Measurements from ENCODE around the gene RAD17.
"Not testable (repeated sequence)": the region's sequence is repeated elsewhere in the genome, so short reads cannot be mapped to it uniquely, and the experiment has no call there.

RAD17 gene

GRCh38 chr5:69415584-69415958 lies 46.0 kb downstream of the RAD17 start:
- peak overlapping the region; percentile 77 for H3K4me3 ChIP-seq (ENCODE audit: low read length)
- peak overlapping the region; percentile 49 for H3K9ac ChIP-seq (ENCODE audit: low read length)
- H3K36me3 ChIP-seq (ENCODE audit: control insufficient read depth, insufficient read depth, low read length), result peaks cover 9% of the 10 kb centered on the region
- H3K4me1 ChIP-seq (ENCODE audit: control insufficient read depth, insufficient read depth, low read length), result no peaks in the 10 kb centered on the region
- H3K27ac ChIP-seq (ENCODE audit: low read depth, low read length), result no peak overlapping the region
- no peaks in the 10 kb centered on the region for H3K27me3 ChIP-seq (ENCODE audit: control insufficient read depth, insufficient read depth, low read length)

- H3K27me3 ChIP-seq (ENCODE audit: control insufficient read depth, insufficient read depth, low read length), result no peaks in the 10 kb centered on the region
- peak overlapping the region; percentile 17 for H3K4me3 ChIP-seq (ENCODE audit: low read length)
- no peaks in the 10 kb centered on the region for H3K4me1 ChIP-seq (ENCODE audit: control insufficient read depth, insufficient read depth, low read length)
- peaks cover 9% of the 10 kb centered on the region for H3K36me3 ChIP-seq (ENCODE audit: control insufficient read depth, insufficient read depth, low read length)
- no peak overlapping the region for H3K9ac ChIP-seq (ENCODE audit: low read length)
- H3K27ac ChIP-seq (ENCODE audit: low read depth, low read length), result no peak overlapping the region
These were observed 46.6 kb downstream of the RAD17 start for GRCh38 chr5:69416180-69416579.

GRCh38 chr5:69416699-69417098 lies 47.1 kb downstream of the RAD17 start:
- no peak overlapping the region for H3K27ac ChIP-seq (ENCODE audit: low read depth, low read length)
- H3K9ac ChIP-seq (ENCODE audit: low read length), result no peak overlapping the region
- no peak overlapping the region for H3K4me3 ChIP-seq (ENCODE audit: low read length)

GRCh38 chr5:69418554-69418953 lies 48.9 kb downstream of the RAD17 start:
- H3K36me3 ChIP-seq (ENCODE audit: control insufficient read depth, insufficient read depth, low read length), result peaks cover 5% of the 10 kb centered on the region
- H3K4me3 ChIP-seq (ENCODE audit: low read length), result no peak overlapping the region
- H3K9ac ChIP-seq (ENCODE audit: low read length), result no peak overlapping the region
- no peak overlapping the region for H3K27ac ChIP-seq (ENCODE audit: low read depth, low read length)
- no peaks in the 10 kb centered on the region for H3K4me1 ChIP-seq (ENCODE audit: control insufficient read depth, insufficient read depth, low read length)
- no peaks in the 10 kb centered on the region for H3K27me3 ChIP-seq (ENCODE audit: control insufficient read depth, insufficient read depth, low read length)

More at GRCh38 chr5:69416699-69417098, 47.1 kb downstream of the RAD17 start:
- Histone ChIP-seq H3K27me3 (ENCODE audit: control insufficient read depth, insufficient read depth, low read length) (no peaks in the 10 kb centered on the region), H3K4me1 (ENCODE audit: control insufficient read depth, insufficient read depth, low read length) (no peaks in the 10 kb centered on the region), H3K36me3 (ENCODE audit: control insufficient read depth, insufficient read depth, low read length) (peaks cover 5% of the 10 kb centered on the region)

- peaks cover 2% of the 10 kb centered on the region for H3K36me3 ChIP-seq (ENCODE audit: control insufficient read depth, insufficient read depth, low read length)
- H3K9ac ChIP-seq (ENCODE audit: low read length), result no peak overlapping the region
- H3K4me3 ChIP-seq (ENCODE audit: low read length), result no peak overlapping the region
- no peaks in the 10 kb centered on the region for H3K4me1 ChIP-seq (ENCODE audit: control insufficient read depth, insufficient read depth, low read length)
- no peaks in the 10 kb centered on the region for H3K27me3 ChIP-seq (ENCODE audit: control insufficient read depth, insufficient read depth, low read length)
- H3K27ac ChIP-seq (ENCODE audit: low read depth, low read length), result no peak overlapping the region
These were observed 62.0 kb downstream of the RAD17 start for GRCh38 chr5:69431424-69432303.

- Histone ChIP-seq H3K4me1 (ENCODE audit: control insufficient read depth, insufficient read depth, low read length) (no peaks in the 10 kb centered on the region), H3K36me3 (ENCODE audit: control insufficient read depth, insufficient read depth, low read length) (peaks cover 2% of the 10 kb centered on the region), H3K4me3 (ENCODE audit: low read length) (no peak overlapping the region), H3K27ac (ENCODE audit: low read depth, low read length) (no peak overlapping the region), H3K27me3 (ENCODE audit: control insufficient read depth, insufficient read depth, low read length) (no peaks in the 10 kb centered on the region), H3K9ac (ENCODE audit: low read length) (no peak overlapping the region)
These were observed 63.0 kb downstream of the RAD17 start for GRCh38 chr5:69432412-69433206.

- H3K36me3 ChIP-seq (ENCODE audit: control insufficient read depth, insufficient read depth, low read length); H3K4me3 ChIP-seq (ENCODE audit: low read length): not testable (repeated sequence)
These were observed 65.8 kb downstream of the RAD17 start for GRCh38 chr5:69435276-69435884.

GRCh38 chr5:69444127-69444754 lies 74.6 kb downstream of the RAD17 start:
- H3K9ac ChIP-seq (ENCODE audit: low read length), result no peak overlapping the region
- no peak overlapping the region for H3K4me3 ChIP-seq (ENCODE audit: low read length)
- no peak overlapping the region for H3K27ac ChIP-seq (ENCODE audit: low read depth, low read length)
- H3K36me3 ChIP-seq (ENCODE audit: control insufficient read depth, insufficient read depth, low read length), result no peaks in the 10 kb centered on the region
- no peaks in the 10 kb centered on the region for H3K27me3 ChIP-seq (ENCODE audit: control insufficient read depth, insufficient read depth, low read length)
- no peaks in the 10 kb centered on the region for H3K4me1 ChIP-seq (ENCODE audit: control insufficient read depth, insufficient read depth, low read length)

More at GRCh38 chr5:69435276-69435884, 65.8 kb downstream of the RAD17 start:
- H3K9ac ChIP-seq (ENCODE audit: low read length); H3K27me3 ChIP-seq (ENCODE audit: control insufficient read depth, insufficient read depth, low read length); H3K4me1 ChIP-seq (ENCODE audit: control insufficient read depth, insufficient read depth, low read length); H3K27ac ChIP-seq (ENCODE audit: low read depth, low read length): not testable (repeated sequence)

GRCh38 chr5:69449511-69449910 lies 79.9 kb downstream of the RAD17 start:
- Histone ChIP-seq H3K27me3 (ENCODE audit: control insufficient read depth, insufficient read depth, low read length) (no peaks in the 10 kb centered on the region), H3K36me3 (ENCODE audit: control insufficient read depth, insufficient read depth, low read length) (no peaks in the 10 kb centered on the region), H3K9ac (ENCODE audit: low read length) (no peak overlapping the region), H3K4me1 (ENCODE audit: control insufficient read depth, insufficient read depth, low read length) (no peaks in the 10 kb centered on the region), H3K27ac (ENCODE audit: low read depth, low read length) (no peak overlapping the region), H3K4me3 (ENCODE audit: low read length) (no peak overlapping the region)

GRCh38 chr5:69450116-69450515 lies 80.5 kb downstream of the RAD17 start:
- Histone ChIP-seq H3K27ac (ENCODE audit: low read depth, low read length) (no peak overlapping the region), H3K4me3 (ENCODE audit: low read length) (no peak overlapping the region), H3K27me3 (ENCODE audit: control insufficient read depth, insufficient read depth, low read length) (no peaks in the 10 kb centered on the region), H3K4me1 (ENCODE audit: control insufficient read depth, insufficient read depth, low read length) (no peaks in the 10 kb centered on the region), H3K36me3 (ENCODE audit: control insufficient read depth, insufficient read depth, low read length) (no peaks in the 10 kb centered on the region), H3K9ac (ENCODE audit: low read length) (no peak overlapping the region)

- H3K27me3 ChIP-seq (ENCODE audit: control insufficient read depth, insufficient read depth, low read length); H3K27ac ChIP-seq (ENCODE audit: low read depth, low read length); H3K4me1 ChIP-seq (ENCODE audit: control insufficient read depth, insufficient read depth, low read length); H3K9ac ChIP-seq (ENCODE audit: low read length); H3K36me3 ChIP-seq (ENCODE audit: control insufficient read depth, insufficient read depth, low read length); H3K4me3 ChIP-seq (ENCODE audit: low read length): not testable (repeated sequence)
These were observed 80.9 kb downstream of the RAD17 start for GRCh38 chr5:69450527-69450926.

All from rectal smooth muscle tissue (tissue), 1 donor.